H1 (cell line): Measurements from ENCODE around the gene HOXD11. TPM values are rescaled to one million over a fixed set of nuclear protein-coding genes. Genes with fewer than 3 reads are reported as not detected.

Experiments used
- CTCF ChIA-PET: fragments of 300-600 bp; sonication (Branson Sonifier 250); formaldehyde crosslinking; loops from one replicate; lab custom pipeline; 2021; ENCODE audit not compliant: partially characterized antibody; lab: Charles Lee
- POLR2A ChIA-PET: fragments of 300-600 bp; sonication (Branson Sonifier 250); formaldehyde crosslinking; loops from one replicate; lab custom pipeline; 2021; ENCODE audit warnings: inconsistent platforms; ENCODE audit not compliant: partially characterized antibody; lab: Charles Lee
- DNase-seq, 2 experiments: peaks; one replicate each; pipeline versions ENCODE4 v3.0.0 to v3.0.0-alpha.2; 2010 to 2022; ENCODE audit warnings: low spot score in 2 of 2, low read depth in 1 of 2, mixed read lengths in 1 of 2
- FAIRE-seq: peaks from 2 replicates; lab custom pipeline; 2011; peaks lifted over from hg19 to GRCh38; lab: Jason Lieb, UNC
- H2AFZ ChIP-seq: 2 replicates; pipeline ENCODE4 v1.8.1; 2012; ENCODE audit warnings: low read length, inconsistent platforms
- H2AK5ac ChIP-seq: 2 replicates; pipeline ENCODE4 v1.6.1; 2013; ENCODE audit warnings: low read depth, low read length
- H2BK120ac ChIP-seq: replicated peaks from 2 replicates; pipeline ENCODE3; 2013; ENCODE audit warnings: low read depth, low read length, inconsistent platforms
- H2BK12ac ChIP-seq: 2 replicates; pipeline ENCODE4 v1.6.1; 2013; ENCODE audit warnings: low read depth, low read length
- H2BK15ac ChIP-seq: 2 replicates; pipeline ENCODE4 v1.6.1; 2013; ENCODE audit warnings: low read length
- H2BK20ac ChIP-seq: 2 replicates; pipeline ENCODE4 v1.6.1; 2013; ENCODE audit warnings: low read length
- H2BK5ac ChIP-seq: 2 replicates; pipeline ENCODE4 v1.6.1; 2013; ENCODE audit warnings: low read depth, low read length
- H3K14ac ChIP-seq: 2 replicates; pipeline ENCODE4 v1.6.1; 2013; ENCODE audit warnings: inconsistent platforms; ENCODE audit not compliant: insufficient read length
- H3K18ac ChIP-seq: 2 replicates; pipeline ENCODE4 v1.6.1; 2013; ENCODE audit warnings: low read length; ENCODE audit errors: extremely low read depth
- H3K23ac ChIP-seq: 2 replicates; pipeline ENCODE4 v1.6.1; 2013; ENCODE audit warnings: inconsistent platforms; ENCODE audit not compliant: insufficient read length
- H3K23me2 ChIP-seq: 2 replicates; pipeline ENCODE4 v1.6.1; 2013; ENCODE audit warnings: low read depth, low read length
- H3K27ac ChIP-seq: 2 replicates; pipeline ENCODE4 v1.6.1; 2011; ENCODE audit warnings: low read depth, low read length, inconsistent platforms
- H3K27me3 ChIP-seq, 4 experiments: replicated peaks in 1 of 4; 1 replicate in 1 of 4; 2 replicates in 3 of 4; pipeline versions ENCODE4 v1.6.1 to v1.8.1; 2011 to 2013; ENCODE audit warnings: low read length in 3 of 4, mild to moderate bottlenecking in 3 of 4, inconsistent platforms in 2 of 4, mixed read lengths in 2 of 4, moderate library complexity in 1 of 4; ENCODE audit not compliant: control insufficient read depth in 3 of 4, insufficient read depth in 3 of 4; ENCODE audit errors: extremely low read depth in 1 of 4
- H3K36me3 ChIP-seq, 4 experiments: 2 replicates each; pipeline versions ENCODE4 v1.6.1 to v1.8.1; 2011 to 2013; ENCODE audit warnings: mild to moderate bottlenecking in 4 of 4, low read length in 3 of 4, moderate library complexity in 2 of 4, control low read depth in 1 of 4, inconsistent platforms in 1 of 4; ENCODE audit not compliant: insufficient read depth in 4 of 4, control insufficient read depth in 2 of 4
- H3K4ac ChIP-seq: replicated peaks from 2 replicates; pipeline ENCODE3; 2013; ENCODE audit warnings: low read length, low read depth, mixed read lengths, inconsistent platforms; ENCODE audit not compliant: insufficient read length
- H3K4me1 ChIP-seq, 4 experiments: replicated peaks in 1 of 4; 1 replicate in 1 of 4; 2 replicates in 3 of 4; pipeline versions ENCODE4 v1.6.1 to v1.8.1; 2011 to 2013; ENCODE audit warnings: low read length in 3 of 4, inconsistent platforms in 2 of 4, mixed read lengths in 1 of 4; ENCODE audit not compliant: insufficient read depth in 4 of 4, control insufficient read depth in 3 of 4
- H3K4me2 ChIP-seq, 2 experiments: 2 replicates each; pipeline versions ENCODE4 v1.6.1 to v1.8.1; 2011 to 2013; ENCODE audit warnings: low read depth in 2 of 2, low read length in 2 of 2, control low read depth in 1 of 2, inconsistent platforms in 1 of 2, mild to moderate bottlenecking in 1 of 2; ENCODE audit not compliant: insufficient read depth in 1 of 2
- H3K4me3 ChIP-seq, 4 experiments: fragments of 200-600, 300-600 bp in 1 of 4; sonication (generic), shearing (Covaris generic), sonication (Bioruptor Twin) in 1 of 4; 2 replicates each; pipeline versions ENCODE4 v1.5.1 to v1.8.1; 2011 to 2016; ENCODE audit warnings: low read length in 4 of 4, low read depth in 3 of 4, control low read depth in 2 of 4, inconsistent platforms in 2 of 4, mild to moderate bottlenecking in 2 of 4, mixed read lengths in 1 of 4, moderate library complexity in 1 of 4; ENCODE audit not compliant: insufficient read depth in 2 of 4; ENCODE audit errors: extremely low read depth in 1 of 4
- H3K56ac ChIP-seq: replicated peaks from 2 replicates; pipeline ENCODE3; 2013; ENCODE audit warnings: low read depth, mild to moderate bottlenecking, mixed read lengths, low read length, inconsistent platforms; ENCODE audit not compliant: insufficient read length
- H3K79me1 ChIP-seq: 2 replicates; pipeline ENCODE4 v1.6.1; 2013; ENCODE audit warnings: low read depth, low read length, control low read depth
- H3K79me2 ChIP-seq, 2 experiments: 2 replicates each; pipeline versions ENCODE4 v1.6.1 to v1.8.1; 2012 to 2013; ENCODE audit warnings: low read length in 2 of 2, mild to moderate bottlenecking in 2 of 2, inconsistent platforms in 1 of 2; ENCODE audit not compliant: insufficient read depth in 2 of 2, control insufficient read depth in 1 of 2
- H3K9ac ChIP-seq, 4 experiments: replicated peaks in 1 of 4; 1 replicate in 1 of 4; 2 replicates in 3 of 4; pipeline versions ENCODE4 v1.6.1 to v1.8.1; 2011 to 2013; ENCODE audit warnings: low read depth in 3 of 4, low read length in 3 of 4, control low read depth in 2 of 4, mild to moderate bottlenecking in 2 of 4, moderate library complexity in 2 of 4, inconsistent platforms in 1 of 4; ENCODE audit errors: extremely low read depth in 1 of 4
- H3K9me3 ChIP-seq, 2 experiments: 2 replicates each; pipeline versions ENCODE4 v1.6.1 to v1.8.1; 2012 to 2013; ENCODE audit warnings: mild to moderate bottlenecking in 2 of 2, moderate library complexity in 2 of 2, control low read depth in 1 of 2, inconsistent platforms in 1 of 2, low read depth in 1 of 2, low read length in 1 of 2, mixed read lengths in 1 of 2; ENCODE audit not compliant: insufficient read depth in 2 of 2
- H4K20me1 ChIP-seq, 2 experiments: replicated peaks in 1 of 2; 2 replicates each; pipeline versions ENCODE3 to v1.8.1; 2011 to 2013; ENCODE audit warnings: inconsistent platforms in 2 of 2, low read length in 2 of 2, mild to moderate bottlenecking in 1 of 2; ENCODE audit not compliant: insufficient read depth in 2 of 2, control insufficient read depth in 1 of 2
- H4K5ac ChIP-seq: 2 replicates; pipeline ENCODE4 v1.6.1; 2013; ENCODE audit warnings: low read length, low read depth, mixed read lengths, inconsistent platforms; ENCODE audit not compliant: insufficient read length
- H4K8ac ChIP-seq: 2 replicates; pipeline ENCODE4 v1.8.0; 2013; ENCODE audit warnings: mild to moderate bottlenecking, moderate library complexity, low read length, inconsistent platforms; ENCODE audit not compliant: insufficient read depth; ENCODE audit errors: extremely low read depth
- H4K91ac ChIP-seq: replicated peaks from 2 replicates; pipeline ENCODE3; 2013; ENCODE audit warnings: low read length, mixed read lengths, inconsistent platforms; ENCODE audit not compliant: insufficient read length
- CBX8 ChIP-seq: fragments of 300-800, 300-1000 bp; sonication (generic); IDR thresholded peaks from 2 replicates; pipeline ENCODE4 v1.7.1; 2016; ENCODE audit warnings: low read depth, low read length, borderline replicate concordance
- CEBPB ChIP-seq: IDR thresholded peaks from 2 replicates; pipeline ENCODE4 v1.6.1; 2012; ENCODE audit warnings: low read depth, low read length
- EZH2 ChIP-seq: fragments of 200-600 bp; sonication (generic); IDR thresholded peaks from 2 replicates; pipeline ENCODE4 v1.7.1; 2012; ENCODE audit warnings: low read depth, mild to moderate bottlenecking, moderate library complexity, low read length, inconsistent platforms; ENCODE audit not compliant: severe bottlenecking
- RNF2 ChIP-seq: fragments of 200-900, 300-1000 bp; sonication (generic); IDR thresholded peaks from 2 replicates; pipeline ENCODE4 v1.7.1; 2016; ENCODE audit warnings: borderline replicate concordance, low read depth, mild to moderate bottlenecking, antibody characterized with exemption, low read length; ENCODE audit not compliant: poor library complexity, severe bottlenecking; ENCODE audit errors: missing control alignments
- SP1 ChIP-seq: IDR thresholded peaks from 2 replicates; pipeline ENCODE4 v1.6.1; 2011; ENCODE audit warnings: low read depth, low read length
- SUZ12 ChIP-seq: fragments of 200-600 bp; sonication (generic); IDR thresholded peaks from 2 replicates; pipeline ENCODE4 v1.6.1; 2012; ENCODE audit warnings: mild to moderate bottlenecking, inconsistent platforms, low read length, moderate library complexity, mixed read lengths
- WGBS, 2 experiments: shearing (Covaris generic) in 1 of 2; methylation state at CpG; one replicate each; pipeline versions ENCODE4 v1.1.6 to v1.1.7; 2013 to 2015; ENCODE audit warnings: low lambda C conversion rate in 2 of 2, mixed read lengths in 2 of 2, inconsistent platforms in 1 of 2, low coverage in 1 of 2, missing lambda C conversion rate in 1 of 2; ENCODE audit not compliant: insufficient replicate concordance in 2 of 2, insufficient coverage in 1 of 2, insufficient read length in 1 of 2; ENCODE audit errors: extremely low coverage in 1 of 2, missing lambda C conversion rate in 1 of 2; 5-methylcytosine and 5-hydroxymethylcytosine counted together
- polyA plus RNA-seq, 7 experiments: library from polyadenylated mRNA; depleted of rRNA in 3 of 7; stranded (reverse) in 5 of 7; unstranded in 2 of 7; fragments of >200 nt in 5 of 7; fragments of 200-250 nt in 2 of 7; gene quantifications; 1 replicate in 5 of 7; 2 replicates in 1 of 7; 4 replicates in 1 of 7; pipeline versions ENCODE4 v1.2.1 to v1.2.3, GENCODE V29; 2011 to 2013; ENCODE audit warnings: missing spikeins in 2 of 7, mixed read lengths in 2 of 7
- total RNA-seq: library from RNA; stranded (reverse); fragmentation: NEBNext Ultra II Directional; extraction: Animal tissue kit (Norgen Biotek cat#: 25700); gene quantifications from 2 replicates; pipeline ENCODE4 v1.2.1, GENCODE V29; 2021

The HOXD11 gene
- total and polyA plus RNA-seq, 2 of the 8 experiments (the other 6 are each of a cell fraction or from before 2014, with no cell fraction given): not detected

DNA sequence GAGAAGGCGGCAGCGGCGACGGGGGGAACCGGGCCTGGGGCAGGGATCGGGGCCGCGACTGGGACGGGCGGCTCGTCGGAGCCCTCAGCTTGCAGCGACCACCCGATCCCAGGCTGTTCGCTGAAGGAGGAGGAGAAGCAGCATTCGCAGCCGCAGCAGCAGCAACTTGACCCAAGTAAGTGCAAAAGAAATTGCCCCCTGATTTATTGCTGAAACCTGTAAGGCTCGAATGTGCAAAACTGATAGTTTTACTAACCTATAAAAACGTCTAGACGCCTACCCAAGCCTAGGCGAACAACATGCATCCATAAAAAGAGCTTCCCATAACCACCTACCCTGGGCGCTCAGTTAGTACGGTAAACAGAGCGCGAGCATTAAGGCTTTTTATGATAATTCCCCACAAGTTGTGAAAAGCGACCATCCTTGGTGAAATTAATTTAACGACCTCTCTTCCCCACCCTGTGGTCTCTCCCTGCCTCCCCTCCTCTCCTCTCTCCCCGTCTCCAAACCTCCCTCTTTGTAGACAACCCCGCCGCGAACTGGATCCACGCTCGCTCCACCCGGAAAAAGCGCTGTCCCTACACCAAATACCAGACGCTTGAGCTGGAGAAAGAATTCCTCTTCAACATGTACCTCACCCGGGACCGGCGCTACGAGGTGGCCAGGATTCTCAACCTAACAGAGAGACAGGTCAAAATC lies 16.5 kb downstream of the HOXD11 start:
- H3K4me1 ChIP-seq: peaks cover 0 to 14% (median 9%) of the 10 kb centered on the region in 4 experiments; a peak in 6 of 7 replicates
- H3K4ac ChIP-seq: no peak overlapping the region
- H3K56ac ChIP-seq: no peak overlapping the region
- no peak overlapping the region for H3K23ac ChIP-seq
- H4K91ac ChIP-seq: no peak overlapping the region
- H2AFZ ChIP-seq: no peak overlapping the region
- no peaks in the 10 kb centered on the region for H3K79me1 ChIP-seq
- peak overlapping the region; percentile 63; the same call in 1 of the 2 replicates for H4K8ac ChIP-seq
- H3K23me2 ChIP-seq: peaks cover 2% of the 10 kb centered on the region; the same call in 1 of the 2 replicates
- no peak overlapping the region; the same call in 1 of the 2 replicates for H3K18ac ChIP-seq
- ChIA-PET POLR2A (interaction anchor here (0.9 kb wide), 1 partner anchor 49 kb away, joined by 6 read pairs; no protein-coding TSS in a partner anchor), CTCF (interaction anchor here (0.7 to 6.2 kb wide), 6 partner anchors 12 to 529 kb away, joined by 3 to 72 read pairs (median 8); no protein-coding TSS in a partner anchor)
- no peak overlapping the region for H2BK12ac ChIP-seq
- TF ChIP-seq RNF2 (peak; percentile 91), CEBPB (no peak), SUZ12 (peak; percentile 87), CBX8 (peak; percentile 40; the same call in 1 of the 2 replicates), EZH2 (peak; percentile 81), SP1 (no peak)
- no peak overlapping the region for H4K5ac ChIP-seq
- DNase-seq (peak in 1 of 2 experiments; percentile 45), FAIRE-seq (no peak)
- H2BK20ac ChIP-seq: no peak overlapping the region
- H2BK120ac ChIP-seq: no peak overlapping the region
- H4K20me1 ChIP-seq: peaks cover 26 to 37% of the 10 kb centered on the region in 2 experiments
- no peaks in the 10 kb centered on the region for H3K79me2 ChIP-seq
- H2AK5ac ChIP-seq: no peak overlapping the region
- H3K27ac ChIP-seq: no peak overlapping the region
- 8% methylated on average over 27 of the region's 40 CpGs; no CpG with 5 or more reads in 1 of the 2 experiments for WGBS, 2 experiments
- H2BK15ac ChIP-seq: no peak overlapping the region
- no peak overlapping the region for H3K14ac ChIP-seq
- H3K4me3 ChIP-seq: peak overlapping the region in 1 of 4 experiments; percentile 49; a peak in 2 of 8 replicates
- H3K4me2 ChIP-seq: peak overlapping the region; percentile 56 to 84
- no peaks in the 10 kb centered on the region; a peak in 1 of 4 replicates for H3K9me3 ChIP-seq
- H3K36me3 ChIP-seq: peaks cover 0 to 22% (median 0%) of the 10 kb centered on the region in 4 experiments; a peak in 1 of 8 replicates
- H3K27me3 ChIP-seq: peaks cover 92 to 100% (median 99%) of the 10 kb centered on the region in 4 experiments
- no peak overlapping the region for H2BK5ac ChIP-seq
- no peak overlapping the region for H3K9ac ChIP-seq
